Neural progenitor cell (in vitro differentiated cells): Measurements from ENCODE around the gene ZNF423.
"Not testable (repeated sequence)": the region's sequence is repeated elsewhere in the genome, so short reads cannot be mapped to it uniquely, and the experiment has no call there.

Source experiments
- EZH2 ChIP-seq: fragments of 200-600 bp; sonication (generic); IDR thresholded peaks from 2 replicates; pipeline ENCODE4 v1.6.1; 2017; ENCODE audit warnings: antibody characterized with exemption, mild to moderate bottlenecking, moderate library complexity
- EZH2phosphoT487 ChIP-seq: fragments of 200-600 bp; sonication (generic); IDR thresholded peaks from 2 replicates; pipeline ENCODE4 v1.6.1; 2017; ENCODE audit warnings: antibody characterized with exemption
- TF ChIP-seq, protein P1 (sequence below): fragments of 200-600 bp; sonication (generic); IDR thresholded peaks from 2 replicates; pipeline ENCODE4 v1.5.1; 2017; ENCODE audit warnings: antibody characterized with exemption, mild to moderate bottlenecking

DNA sequence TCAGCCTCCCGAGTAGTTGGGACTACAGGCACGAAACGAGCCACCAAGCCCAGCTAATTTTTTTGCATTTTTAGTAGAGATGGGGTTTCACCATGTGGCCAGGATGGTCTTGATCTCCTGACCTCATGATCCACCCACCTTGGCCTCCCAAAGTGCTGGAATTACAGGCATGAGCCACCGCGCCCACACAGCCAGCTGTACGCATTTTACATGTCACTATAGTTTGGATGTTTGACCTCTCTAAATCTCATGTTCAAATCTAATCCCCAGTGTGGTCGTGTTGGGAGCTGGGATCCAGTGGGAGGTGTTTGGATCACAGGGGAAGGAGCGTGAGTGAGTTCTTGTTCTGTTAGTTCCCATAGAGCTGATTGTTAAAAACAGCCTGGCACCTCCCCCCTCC, 293.0 kb downstream of the ZNF423 start:
- TF ChIP-seq, protein P1, sequence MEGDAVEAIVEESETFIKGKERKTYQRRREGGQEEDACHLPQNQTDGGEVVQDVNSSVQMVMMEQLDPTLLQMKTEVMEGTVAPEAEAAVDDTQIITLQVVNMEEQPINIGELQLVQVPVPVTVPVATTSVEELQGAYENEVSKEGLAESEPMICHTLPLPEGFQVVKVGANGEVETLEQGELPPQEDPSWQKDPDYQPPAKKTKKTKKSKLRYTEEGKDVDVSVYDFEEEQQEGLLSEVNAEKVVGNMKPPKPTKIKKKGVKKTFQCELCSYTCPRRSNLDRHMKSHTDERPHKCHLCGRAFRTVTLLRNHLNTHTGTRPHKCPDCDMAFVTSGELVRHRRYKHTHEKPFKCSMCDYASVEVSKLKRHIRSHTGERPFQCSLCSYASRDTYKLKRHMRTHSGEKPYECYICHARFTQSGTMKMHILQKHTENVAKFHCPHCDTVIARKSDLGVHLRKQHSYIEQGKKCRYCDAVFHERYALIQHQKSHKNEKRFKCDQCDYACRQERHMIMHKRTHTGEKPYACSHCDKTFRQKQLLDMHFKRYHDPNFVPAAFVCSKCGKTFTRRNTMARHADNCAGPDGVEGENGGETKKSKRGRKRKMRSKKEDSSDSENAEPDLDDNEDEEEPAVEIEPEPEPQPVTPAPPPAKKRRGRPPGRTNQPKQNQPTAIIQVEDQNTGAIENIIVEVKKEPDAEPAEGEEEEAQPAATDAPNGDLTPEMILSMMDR: not testable (repeated sequence)
- not testable (repeated sequence) for TF ChIP-seq EZH2, EZH2phosphoT487
